OCI-LY3 (cell line): ENCODE results near the gene EPB41L4A.

Experiments used
- CTCF ChIP-seq: fragments of 200-600, 300-600 bp; sonication (generic); IDR thresholded peaks from 2 replicates; pipeline ENCODE4 v1.5.1; 2014; ENCODE audit warnings: antibody characterized with exemption, low read length, low read depth
- EZH2phosphoT487 ChIP-seq: fragments of 200-600 bp; shearing (Covaris generic); IDR thresholded peaks from 2 replicates; pipeline ENCODE4 v1.6.1; 2018; ENCODE audit warnings: antibody characterized with exemption, mixed run types, low read depth

- TF ChIP-seq CTCF, result no peak
- no peak for TF ChIP-seq EZH2phosphoT487
These were observed 280.6 kb downstream of the EPB41L4A start for GRCh38 chr5:112138526-112138925.
